ENCODE data around the gene HDAC10.
A peak's percentile ranks its signal among the peaks of the same experiment; 100 is the strongest.

HDAC10 gene

DNA sequence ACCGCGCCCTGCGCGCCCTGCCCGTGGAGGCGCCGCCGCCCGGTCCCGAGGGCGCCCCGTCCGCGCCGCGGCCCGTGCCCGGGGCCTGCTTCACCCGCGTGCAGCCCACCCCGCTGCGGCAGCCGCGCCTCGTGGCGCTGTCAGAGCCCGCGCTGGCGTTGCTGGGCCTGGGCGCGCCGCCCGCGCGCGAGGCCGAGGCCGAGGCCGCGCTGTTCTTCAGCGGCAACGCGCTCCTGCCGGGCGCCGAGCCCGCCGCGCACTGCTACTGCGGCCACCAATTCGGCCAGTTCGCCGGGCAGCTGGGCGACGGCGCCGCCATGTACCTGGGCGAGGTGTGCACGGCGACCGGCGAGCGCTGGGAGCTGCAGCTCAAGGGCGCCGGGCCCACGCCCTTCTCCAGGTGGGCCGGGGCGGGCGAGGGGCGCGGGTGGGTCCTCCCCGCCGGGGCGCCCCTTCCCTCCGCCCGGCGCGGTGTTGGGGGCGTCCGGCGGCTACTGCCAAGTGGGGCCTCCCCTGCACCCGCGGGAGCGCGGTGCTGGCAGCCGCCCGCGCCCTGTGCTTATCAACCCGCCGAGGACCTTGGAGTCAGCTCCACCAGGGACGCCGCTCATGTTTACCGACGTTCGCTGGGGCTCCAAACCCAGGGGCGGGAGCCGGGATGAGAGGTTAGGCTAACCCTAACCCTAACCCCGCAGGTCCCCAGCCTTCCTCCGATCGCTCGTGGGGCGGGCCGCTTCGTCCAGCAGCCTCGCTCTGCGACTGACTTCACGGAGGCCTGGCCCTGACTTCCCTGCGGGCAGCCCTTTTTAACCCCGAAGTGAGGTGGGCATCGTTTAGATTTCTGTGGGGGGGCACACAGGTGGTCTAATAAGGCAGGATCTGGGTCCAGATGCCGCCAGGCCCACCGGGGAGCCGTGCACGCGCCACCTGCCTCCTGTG lies 49.6 kb downstream of the HDAC10 start:
- no peak for DNase-seq (ENCODE audit: low spot score)

DNA sequence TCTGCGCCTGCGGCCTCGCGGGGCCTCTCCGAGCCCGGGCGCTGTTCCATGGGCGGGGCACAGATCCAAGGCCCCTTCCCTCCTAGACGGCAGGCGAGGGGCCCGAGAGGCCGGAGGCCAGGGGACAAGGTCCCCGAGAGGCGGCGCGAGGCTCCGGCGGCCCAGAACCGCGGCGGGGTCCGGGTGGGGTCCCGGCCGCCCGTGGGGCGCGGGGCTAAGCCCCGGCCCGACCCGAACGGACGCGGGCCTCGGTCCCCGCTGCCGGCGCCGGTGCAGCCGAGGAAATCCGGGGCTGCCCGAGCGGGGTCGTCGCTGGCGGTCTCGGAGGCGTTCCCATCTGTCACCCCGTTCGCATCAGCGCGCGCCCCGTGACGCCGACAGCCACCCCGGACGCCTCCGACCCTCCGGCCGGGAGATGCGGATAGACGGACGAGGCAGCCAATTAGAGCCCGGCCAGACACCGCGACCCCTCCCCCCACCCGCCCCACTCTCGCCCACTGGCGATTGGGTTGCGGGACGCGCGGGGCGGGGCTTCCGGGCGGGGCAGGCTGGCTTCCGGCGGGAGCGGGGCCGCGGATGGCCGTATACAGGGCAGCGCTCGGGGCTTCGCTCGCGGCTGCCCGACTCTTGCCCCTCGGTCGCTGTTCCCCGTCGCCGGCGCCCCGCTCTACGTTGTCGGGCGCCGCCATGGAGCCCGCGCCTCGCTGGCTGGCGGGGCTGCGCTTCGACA lies 50.4 kb downstream of the HDAC10 start, which contains the start of gene SELENOO:
Gene SELENOO (plus strand): TSS at position 551 of the 730 bp plus-strand sequence. CDS start 26 bp downstream, at position 577.
- peak; percentile 92 for DNase-seq (ENCODE audit: low spot score)

DNA sequence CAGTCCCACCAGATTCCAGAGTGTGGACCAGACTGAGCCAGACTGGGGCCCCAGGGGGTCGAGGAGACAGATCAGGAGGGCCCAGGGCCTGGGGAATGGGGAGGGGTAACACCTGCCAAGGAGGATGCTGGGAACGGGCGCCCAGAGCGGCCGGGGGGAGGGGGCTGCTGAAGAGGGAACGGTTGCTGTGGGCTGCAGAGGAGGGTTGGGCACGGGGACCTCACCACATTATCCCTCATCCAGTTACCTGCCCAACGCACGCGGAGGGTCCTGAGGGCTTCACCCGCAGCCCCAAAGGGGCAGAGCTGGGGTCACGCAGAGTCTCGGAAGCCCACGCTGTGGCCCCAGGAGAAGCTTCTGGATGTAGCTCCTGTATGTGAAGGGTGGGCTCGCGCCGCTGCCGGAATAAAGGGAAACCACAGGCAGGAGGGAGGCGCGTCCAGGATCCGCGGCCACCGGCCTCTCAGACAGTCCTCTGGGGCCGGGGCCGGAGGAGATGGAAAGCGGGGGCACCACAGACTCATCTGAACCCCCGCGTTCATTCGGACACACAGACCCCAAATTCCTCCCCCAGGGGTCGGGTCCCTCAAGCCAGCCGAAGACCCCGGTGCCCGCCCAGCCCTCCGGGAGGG lies 51.1 kb downstream of the HDAC10 start:
- DNase-seq (ENCODE audit: low spot score), result no peak

DNA sequence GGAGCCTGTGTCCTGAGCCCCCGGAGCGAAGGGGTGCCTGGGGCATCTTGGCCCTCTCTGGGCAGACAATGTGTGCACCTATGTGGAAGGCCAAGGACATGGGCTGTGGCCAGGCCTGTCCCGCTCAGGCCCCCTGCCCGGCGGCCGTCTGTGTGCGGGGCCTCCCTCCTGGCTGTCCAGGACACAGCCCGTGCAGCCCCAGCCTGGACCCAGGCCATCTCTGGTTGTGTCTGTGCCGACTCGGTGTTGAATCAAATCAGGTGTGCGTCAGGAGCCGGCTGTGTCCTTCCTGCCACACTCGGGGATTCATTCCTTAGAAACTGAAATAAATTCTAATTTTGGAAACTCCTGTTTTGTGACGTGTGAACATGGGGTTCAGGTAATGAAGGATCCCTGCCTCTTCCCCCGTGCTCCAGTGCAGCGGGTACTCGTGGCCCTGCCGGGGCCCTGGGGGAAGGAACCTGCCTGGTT lies 51.8 kb downstream of the HDAC10 start:
- DNase-seq (ENCODE audit: low spot score), result no peak

DNA sequence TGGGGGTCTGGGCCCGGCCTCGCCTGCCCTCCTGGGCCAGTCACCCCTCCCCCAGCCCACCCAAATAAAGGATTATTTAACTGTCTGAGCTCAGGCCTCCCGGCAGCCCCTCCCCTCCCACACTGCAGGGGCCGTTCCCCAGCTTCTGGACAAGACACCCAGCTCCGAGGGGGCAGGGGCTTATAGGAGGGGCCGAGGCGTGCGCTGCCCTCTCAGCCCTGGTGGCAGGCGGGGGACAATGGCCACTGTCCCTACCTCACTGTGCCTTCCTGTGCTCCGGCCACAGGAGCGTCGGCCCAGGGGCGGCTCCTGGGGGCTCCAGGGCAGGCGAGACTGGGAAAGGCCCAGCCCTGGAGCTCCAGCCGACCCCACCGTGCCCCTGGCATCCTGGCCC lies 52.4 kb downstream of the HDAC10 start:
- DNase-seq (ENCODE audit: low spot score), result no peak

DNA sequence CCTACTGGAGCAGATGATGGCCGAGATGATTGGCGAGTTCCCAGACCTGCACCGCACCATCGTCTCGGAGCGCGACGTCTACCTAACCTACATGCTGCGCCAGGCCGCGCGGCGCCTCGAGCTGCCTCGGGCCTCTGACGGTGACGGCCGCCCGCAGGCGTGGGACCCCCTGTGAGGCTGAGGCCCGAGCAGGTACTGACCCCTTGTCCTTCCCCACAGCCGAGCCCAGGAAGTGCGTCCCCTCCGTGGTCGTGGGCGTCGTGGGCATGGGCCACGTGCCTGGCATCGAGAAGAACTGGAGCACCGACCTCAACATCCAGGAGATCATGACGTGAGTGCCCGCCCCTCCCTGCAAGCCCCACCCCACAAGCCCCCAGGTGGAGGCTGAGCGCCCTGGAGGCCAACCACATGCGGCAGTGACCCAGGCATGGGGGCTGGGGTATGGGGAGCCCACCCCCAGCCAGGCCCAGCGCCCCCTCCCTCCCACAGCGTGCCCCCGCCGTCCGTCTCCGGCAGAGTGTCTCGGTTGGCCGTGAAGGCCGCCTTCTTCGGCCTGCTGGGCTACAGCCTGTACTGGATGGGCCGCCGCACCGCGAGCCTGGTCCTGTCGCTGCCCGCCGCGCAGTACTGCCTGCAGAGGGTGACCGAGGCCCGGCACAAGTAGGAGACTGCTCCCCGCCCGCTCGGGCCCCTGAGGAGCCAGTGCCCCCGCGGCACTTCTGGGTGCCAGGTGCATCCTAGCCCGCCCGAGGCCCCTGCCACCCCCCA lies 53.0 kb downstream of the HDAC10 start:
- DNase-seq (ENCODE audit: low spot score), result no peak

DNA sequence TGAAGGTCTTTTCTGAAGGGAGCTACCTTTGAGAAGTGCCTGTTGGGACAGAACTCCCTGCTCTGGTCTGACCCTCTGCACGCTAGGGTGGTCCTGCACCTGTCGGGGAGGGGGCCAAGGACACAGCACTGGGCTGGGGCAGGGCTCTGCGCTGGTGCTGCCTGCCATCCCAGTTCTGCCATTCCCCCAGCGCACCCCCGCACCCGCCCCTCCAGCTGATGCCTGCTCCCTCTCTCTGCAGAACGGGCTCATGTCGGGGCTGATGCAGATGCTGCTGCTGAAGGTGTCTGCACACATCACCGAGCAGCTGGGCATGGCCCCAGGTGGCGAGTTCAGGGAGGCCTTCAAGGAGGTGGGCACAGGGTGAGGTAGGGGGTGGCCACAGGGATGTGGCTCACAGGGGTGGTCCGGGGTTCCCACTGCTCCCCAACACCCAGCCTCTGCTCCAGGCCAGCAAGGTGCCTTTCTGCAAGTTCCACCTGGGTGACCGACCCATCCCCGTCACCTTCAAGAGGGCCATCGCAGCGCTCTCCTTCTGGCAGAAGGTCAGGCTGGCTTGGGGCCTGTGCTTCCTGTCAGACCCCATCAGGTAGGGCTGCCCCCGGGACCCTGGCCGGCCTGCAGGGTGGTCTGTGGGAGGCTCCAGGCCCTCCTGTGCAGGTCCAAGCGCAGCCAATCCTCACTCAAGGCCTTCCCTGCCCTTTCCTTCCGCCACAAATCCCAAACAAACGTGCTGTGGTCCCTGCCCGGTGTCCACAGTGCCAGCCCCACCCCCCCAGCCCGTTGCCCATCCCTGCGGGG lies 53.9 kb downstream of the HDAC10 start:
- no peak for DNase-seq (ENCODE audit: low spot score)

DNA sequence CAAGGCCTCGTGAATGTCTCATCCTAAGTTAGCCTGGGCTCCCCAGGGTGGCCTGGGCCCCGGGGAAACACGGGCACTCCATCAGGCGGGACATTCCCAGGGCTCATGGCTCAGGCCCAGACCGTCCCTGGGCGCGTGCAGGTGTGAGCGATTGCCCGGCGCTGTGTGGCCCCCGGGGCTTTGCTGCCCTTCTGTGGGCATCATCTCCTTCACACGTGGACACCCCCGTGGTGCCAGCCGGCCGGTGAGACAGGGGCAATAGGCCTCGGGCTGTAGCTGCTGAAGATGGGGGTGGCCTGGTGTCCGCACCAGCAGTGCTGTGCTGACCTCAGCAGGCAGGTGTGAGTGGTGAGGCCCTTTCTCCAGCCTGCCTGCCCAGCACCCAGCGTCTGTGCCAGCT lies 54.8 kb downstream of the HDAC10 start:
- no peak for DNase-seq (ENCODE audit: low spot score)
